Measurements from ENCODE around the gene PSMD1.

DNA sequence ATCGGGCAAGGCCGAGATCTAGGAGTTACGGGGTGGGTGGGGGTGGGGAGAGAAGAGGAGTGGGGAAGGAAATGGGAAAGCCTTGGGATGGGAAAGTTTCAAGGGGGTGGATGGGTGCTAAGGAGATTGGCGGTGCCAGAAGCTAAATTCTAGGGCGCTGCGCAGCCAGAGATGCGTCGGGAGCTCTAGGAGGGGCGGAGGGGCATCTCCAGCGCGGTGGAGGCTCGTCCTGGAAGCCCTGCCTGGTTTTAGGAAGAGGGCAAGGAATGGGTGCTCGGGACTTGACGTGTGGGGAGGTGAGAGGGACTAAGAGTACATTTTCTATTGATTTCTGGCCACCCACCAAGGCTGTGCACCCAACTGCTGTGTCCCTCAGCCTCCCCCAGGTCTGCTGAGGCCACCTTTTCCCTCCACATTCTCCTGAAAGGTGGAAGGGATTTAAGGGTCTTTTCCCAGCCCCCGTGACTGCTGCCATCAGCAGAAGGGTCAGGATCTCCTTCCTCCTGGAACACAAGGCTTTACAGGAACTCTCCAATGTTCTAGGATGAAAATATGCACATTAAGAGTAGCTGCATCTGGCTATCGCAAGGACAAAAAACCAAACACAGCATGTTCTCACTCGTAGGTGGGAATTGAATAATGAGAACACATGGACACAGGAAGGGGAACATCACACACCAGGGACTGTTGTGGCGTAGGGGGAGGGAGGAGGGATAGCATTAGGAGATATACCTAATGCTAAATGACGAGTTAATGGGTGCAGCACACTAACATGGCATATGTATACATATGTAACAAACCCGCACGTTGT, 18.0 kb upstream of the PSMD1 start:
- TF ChIP-seq, protein P1, sequence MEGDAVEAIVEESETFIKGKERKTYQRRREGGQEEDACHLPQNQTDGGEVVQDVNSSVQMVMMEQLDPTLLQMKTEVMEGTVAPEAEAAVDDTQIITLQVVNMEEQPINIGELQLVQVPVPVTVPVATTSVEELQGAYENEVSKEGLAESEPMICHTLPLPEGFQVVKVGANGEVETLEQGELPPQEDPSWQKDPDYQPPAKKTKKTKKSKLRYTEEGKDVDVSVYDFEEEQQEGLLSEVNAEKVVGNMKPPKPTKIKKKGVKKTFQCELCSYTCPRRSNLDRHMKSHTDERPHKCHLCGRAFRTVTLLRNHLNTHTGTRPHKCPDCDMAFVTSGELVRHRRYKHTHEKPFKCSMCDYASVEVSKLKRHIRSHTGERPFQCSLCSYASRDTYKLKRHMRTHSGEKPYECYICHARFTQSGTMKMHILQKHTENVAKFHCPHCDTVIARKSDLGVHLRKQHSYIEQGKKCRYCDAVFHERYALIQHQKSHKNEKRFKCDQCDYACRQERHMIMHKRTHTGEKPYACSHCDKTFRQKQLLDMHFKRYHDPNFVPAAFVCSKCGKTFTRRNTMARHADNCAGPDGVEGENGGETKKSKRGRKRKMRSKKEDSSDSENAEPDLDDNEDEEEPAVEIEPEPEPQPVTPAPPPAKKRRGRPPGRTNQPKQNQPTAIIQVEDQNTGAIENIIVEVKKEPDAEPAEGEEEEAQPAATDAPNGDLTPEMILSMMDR (IDR thresholded peaks at IDR 0.05), result no peak
- TF ChIP-seq ZFX (IDR thresholded peaks at IDR 0.05; ENCODE audit: borderline replicate concordance), result no peak
